ENCODE measurements around the gene SPINT3. TPM values are rescaled to one million over a fixed set of nuclear protein-coding genes. Genes with fewer than 3 reads are reported as not detected.
A peak's percentile ranks its signal among the peaks of the same experiment; 100 is the strongest.

The SPINT3 gene
- not detected for polyA plus RNA-seq (ENCODE audit: insufficient read length in 4 of 4)

- no peak for DNase-seq (ENCODE audit: low read depth in 4 of 4, low spot score in 2 of 4)
Observed at GRCh38 chr20:45515147-45515913, at the start of gene SPINT3. SPINT3 (minus strand) TSS chr20:45515622; CDS start chr20:45515608, 14 bp downstream.

- DNase-seq (ENCODE audit: low read depth in 4 of 4, low spot score in 2 of 4): no peak
Observed at GRCh38 chr20:45564760-45565276, 49.4 kb upstream of the SPINT3 start.

- no peak for DNase-seq (ENCODE audit: low read depth in 4 of 4, low spot score in 2 of 4)
Observed at GRCh38 chr20:45555198-45555597, 39.8 kb upstream of the SPINT3 start.

GRCh38 chr20:45552456-45552855 is 37.0 kb upstream of the SPINT3 start:
- DNase-seq (ENCODE audit: low read depth in 4 of 4, low spot score in 2 of 4): no peak

GRCh38 chr20:45550765-45551164 is 35.3 kb upstream of the SPINT3 start:
- no peak for DNase-seq (ENCODE audit: low read depth in 4 of 4, low spot score in 2 of 4)

GRCh38 chr20:45548410-45548809 is 33.0 kb upstream of the SPINT3 start:
- DNase-seq (ENCODE audit: low read depth in 4 of 4, low spot score in 2 of 4): no peak

GRCh38 chr20:45547206-45547770 is 31.9 kb upstream of the SPINT3 start, which contains the start of gene EPPIN:
EPPIN (minus strand) TSS chr20:45547401; CDS start chr20:45547357, 44 bp downstream.
- no peak for DNase-seq (ENCODE audit: low read depth in 4 of 4, low spot score in 2 of 4)

- DNase-seq (ENCODE audit: low read depth in 4 of 4, low spot score in 2 of 4): no peak
Observed at GRCh38 chr20:45545754-45546453, 30.5 kb upstream of the SPINT3 start.

- no peak for DNase-seq (ENCODE audit: low read depth in 4 of 4, low spot score in 2 of 4)
Observed at GRCh38 chr20:45545351-45545750, 29.9 kb upstream of the SPINT3 start.

GRCh38 chr20:45539382-45539781 is 24.0 kb upstream of the SPINT3 start, which contains the start of gene WFDC6:
WFDC6 (minus strand) TSS chr20:45539482; CDS start chr20:45539407, 75 bp downstream.
- DNase-seq (ENCODE audit: low read depth in 4 of 4, low spot score in 2 of 4): no peak

- DNase-seq (ENCODE audit: low read depth in 4 of 4, low spot score in 2 of 4): no peak
Observed at GRCh38 chr20:45538209-45538799, 22.9 kb upstream of the SPINT3 start.

GRCh38 chr20:45527294-45527693 is 11.9 kb upstream of the SPINT3 start:
- DNase-seq (ENCODE audit: low read depth in 4 of 4, low spot score in 2 of 4): no peak

- DNase-seq (ENCODE audit: low read depth in 4 of 4, low spot score in 2 of 4): no peak
Observed at GRCh38 chr20:45523821-45524220, 8.4 kb upstream of the SPINT3 start.

GRCh38 chr20:45518282-45518681 is 2.9 kb upstream of the SPINT3 start:
- DNase-seq (ENCODE audit: low read depth in 4 of 4, low spot score in 2 of 4): peak in 2 of 4 donors; percentile 3 to 25

- DNase-seq (ENCODE audit: low read depth in 4 of 4, low spot score in 2 of 4): no peak
Observed at GRCh38 chr20:45510242-45510862, 5.1 kb downstream of the SPINT3 start.

GRCh38 chr20:45509091-45509490 is 6.3 kb downstream of the SPINT3 start:
- no peak for DNase-seq (ENCODE audit: low read depth in 4 of 4, low spot score in 2 of 4)

- DNase-seq (ENCODE audit: low read depth in 4 of 4, low spot score in 2 of 4): no peak
Observed at GRCh38 chr20:45508068-45508886, 7.1 kb downstream of the SPINT3 start.

- DNase-seq (ENCODE audit: low read depth in 4 of 4, low spot score in 2 of 4): no peak
Observed at GRCh38 chr20:45507011-45507820, 8.2 kb downstream of the SPINT3 start.

- no peak for DNase-seq (ENCODE audit: low read depth in 4 of 4, low spot score in 2 of 4)
Observed at GRCh38 chr20:45506398-45506797, 9.0 kb downstream of the SPINT3 start.

Data from left renal cortex interstitium (tissue), 4 donors.